Ishikawa (cell line): ENCODE results near the gene SEMA4C.

Experiments
- CEBPB ChIP-seq: IDR thresholded peaks from 2 replicates; pipeline ENCODE4 v1.6.1; 2012
- CREB1 ChIP-seq: IDR thresholded peaks from 2 replicates; pipeline ENCODE4 v1.6.1; 2012; ENCODE audit warnings: low read depth
- EP300 ChIP-seq: IDR thresholded peaks from 2 replicates; pipeline ENCODE4 v1.6.1; 2012; ENCODE audit warnings: borderline replicate concordance
- MAX ChIP-seq: IDR thresholded peaks from 2 replicates; pipeline ENCODE4 v1.6.1; 2012
- NFIC ChIP-seq: IDR thresholded peaks from 2 replicates; pipeline ENCODE4 v1.6.1; 2012
- RAD21 ChIP-seq: IDR thresholded peaks from 2 replicates; pipeline ENCODE4 v1.6.1; 2012; ENCODE audit warnings: low read depth
- REST ChIP-seq: IDR thresholded peaks from 2 replicates; pipeline ENCODE4 v1.6.1; 2012; ENCODE audit warnings: low read depth, mild to moderate bottlenecking
- TAF1 ChIP-seq: IDR thresholded peaks from 2 replicates; pipeline ENCODE4 v1.6.1; 2012; ENCODE audit warnings: low read depth, mild to moderate bottlenecking
- TEAD4 ChIP-seq: IDR thresholded peaks from 2 replicates; pipeline ENCODE4 v1.6.1; 2012
- USF1 ChIP-seq: IDR thresholded peaks from 2 replicates; pipeline ENCODE4 v1.6.1; 2012

GRCh38 chr2:96822786-96823185, 47.1 kb downstream of the SEMA4C start:
- no peak for TF ChIP-seq REST
- no peak for TF ChIP-seq RAD21
- TF ChIP-seq NFIC, result no peak
- TF ChIP-seq USF1, result no peak
- no peak for TF ChIP-seq TAF1
- no peak for TF ChIP-seq CEBPB
- no peak for TF ChIP-seq MAX
- TF ChIP-seq EP300, result no peak
- no peak for TF ChIP-seq TEAD4
- TF ChIP-seq CREB1, result no peak
